Measurements from ENCODE around the gene ZFYVE16.
"Not testable (repeated sequence)": the region's sequence is repeated elsewhere in the genome, so short reads cannot be mapped to it uniquely, and the experiment has no call there.

The ZFYVE16 gene

GRCh38 chr5:80407735-80408483 is at the start of gene ZFYVE16:
Gene ZFYVE16 (plus strand): TSS chr5:80408064. CDS start chr5:80434148, 26,084 bp downstream.
- peak; percentile 100 for DNase-seq (ENCODE audit: low spot score)

DNA sequence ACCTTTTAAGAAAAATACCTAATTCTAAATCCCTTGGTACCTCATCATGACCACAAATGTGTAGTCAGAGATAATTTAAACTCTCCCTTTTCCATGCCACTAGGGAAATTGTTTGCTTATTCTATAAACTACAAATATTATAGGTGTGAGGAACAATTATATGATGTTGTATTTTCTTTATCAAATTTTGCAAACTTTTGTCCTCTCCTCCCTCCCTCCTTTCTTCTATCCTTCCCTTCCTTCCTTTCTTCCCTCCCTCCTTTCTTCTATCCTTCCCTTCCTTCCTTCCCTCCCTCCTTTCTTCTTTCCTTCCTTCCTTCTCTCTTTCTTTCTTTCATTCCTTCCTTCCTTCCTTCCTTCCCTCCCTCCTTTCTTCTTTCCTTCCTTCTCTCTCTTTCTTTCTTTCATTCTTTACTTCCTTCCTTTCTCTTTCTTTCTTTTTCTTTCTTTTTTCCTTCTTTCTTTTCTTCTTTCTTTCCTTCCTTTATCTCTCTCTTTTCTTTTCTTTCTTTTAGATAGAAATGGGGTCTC is 46.9 kb upstream of the ZFYVE16 start:
- no peak for DNase-seq (ENCODE audit: low spot score)

DNA sequence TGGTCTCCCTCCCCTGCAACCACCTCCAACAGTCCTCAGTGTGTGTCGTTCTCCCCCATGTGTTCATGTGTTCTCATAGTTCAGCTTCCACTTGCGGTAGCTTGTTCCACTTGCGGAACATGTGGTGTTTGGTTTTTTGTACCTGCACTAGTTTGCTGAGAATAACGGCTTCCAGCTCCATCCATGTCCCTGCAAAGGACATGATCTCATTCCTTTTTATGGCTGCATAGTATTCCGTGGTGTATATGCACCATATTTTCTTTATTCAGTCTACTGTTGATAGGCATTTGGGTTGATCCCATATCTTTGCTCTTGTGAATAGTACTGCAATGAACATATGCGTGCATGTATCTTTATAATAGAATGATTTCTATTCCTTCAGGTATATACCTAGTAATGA is 43.0 kb upstream of the ZFYVE16 start:
- DNase-seq (ENCODE audit: low spot score) = no peak

DNA sequence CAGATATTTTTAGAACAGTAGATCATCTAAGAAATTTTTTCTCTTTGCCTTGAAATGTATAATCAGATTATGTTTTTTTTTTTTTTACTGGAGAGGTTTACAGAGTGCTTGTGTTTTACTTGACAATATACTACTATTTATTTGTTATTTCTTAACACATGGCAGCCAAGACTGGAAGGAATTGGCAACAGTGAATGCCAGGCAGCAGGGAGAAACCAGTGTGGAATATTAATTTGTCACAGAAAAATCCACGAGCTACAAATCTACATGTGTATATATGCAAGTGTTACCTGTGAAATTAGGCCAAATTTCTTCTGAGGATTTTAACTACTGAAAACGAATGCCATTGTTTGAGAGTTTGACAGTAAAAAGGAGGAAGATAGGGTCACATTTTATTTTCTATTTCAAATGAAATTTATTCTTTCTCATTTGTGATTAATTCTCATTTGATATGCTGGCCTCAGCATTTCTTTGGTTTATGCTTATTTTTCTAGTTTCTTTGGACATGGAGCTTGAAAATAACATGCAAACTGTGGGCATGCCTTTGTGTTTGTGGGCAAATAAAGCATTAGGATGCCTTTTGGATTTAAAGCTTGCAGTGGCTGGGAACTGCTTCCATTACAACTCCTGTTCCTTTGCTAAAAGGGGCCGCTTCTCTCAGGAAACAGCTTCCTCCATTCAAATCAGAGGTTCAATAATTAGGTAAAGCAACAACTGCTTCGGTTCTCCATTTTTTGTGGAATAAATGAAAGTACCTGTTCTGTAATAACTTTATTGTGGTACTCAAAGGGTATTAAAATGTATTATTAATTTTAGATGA is 39.0 kb upstream of the ZFYVE16 start:
- DNase-seq (ENCODE audit: low spot score) = no peak

DNA sequence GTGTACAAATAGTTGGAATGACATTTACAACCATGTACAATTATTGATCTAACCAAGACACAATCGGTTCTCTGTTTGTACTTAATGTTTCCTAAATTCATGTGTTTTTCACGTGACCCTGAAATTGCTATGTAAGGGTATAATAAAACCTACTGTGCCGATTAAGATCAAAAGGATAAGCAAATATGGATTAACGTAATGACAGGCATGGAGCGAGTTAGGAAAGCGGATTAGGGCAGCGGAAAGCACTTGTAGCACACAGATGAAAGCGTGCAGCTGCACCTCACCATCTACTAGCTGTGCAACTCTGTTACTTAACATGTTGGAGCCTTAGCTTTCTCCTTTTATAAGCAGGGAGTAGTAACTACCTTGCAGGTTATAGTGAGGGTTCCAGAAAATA is 38.3 kb upstream of the ZFYVE16 start:
- no peak for DNase-seq (ENCODE audit: low spot score)

DNA sequence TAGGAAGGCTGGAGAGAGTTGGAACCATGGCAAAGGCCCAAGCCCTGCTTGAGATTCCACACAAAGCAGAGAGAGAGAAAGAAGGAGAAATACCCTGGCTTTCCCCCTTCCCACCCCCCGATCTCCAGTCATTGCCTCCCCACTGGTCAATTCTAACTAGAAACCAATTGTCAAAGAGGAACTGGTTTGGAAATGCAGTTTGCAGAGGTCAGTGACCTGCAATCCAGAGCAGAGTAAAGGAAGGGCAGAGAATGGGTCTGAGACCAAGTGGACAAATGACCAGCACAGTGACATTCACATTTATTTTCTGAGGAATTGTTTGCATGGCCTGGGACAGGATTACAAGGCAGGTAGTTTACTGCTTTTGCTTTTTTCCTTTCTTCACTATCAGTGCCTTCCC is 37.5 kb upstream of the ZFYVE16 start:
- no peak for DNase-seq (ENCODE audit: low spot score)

DNA sequence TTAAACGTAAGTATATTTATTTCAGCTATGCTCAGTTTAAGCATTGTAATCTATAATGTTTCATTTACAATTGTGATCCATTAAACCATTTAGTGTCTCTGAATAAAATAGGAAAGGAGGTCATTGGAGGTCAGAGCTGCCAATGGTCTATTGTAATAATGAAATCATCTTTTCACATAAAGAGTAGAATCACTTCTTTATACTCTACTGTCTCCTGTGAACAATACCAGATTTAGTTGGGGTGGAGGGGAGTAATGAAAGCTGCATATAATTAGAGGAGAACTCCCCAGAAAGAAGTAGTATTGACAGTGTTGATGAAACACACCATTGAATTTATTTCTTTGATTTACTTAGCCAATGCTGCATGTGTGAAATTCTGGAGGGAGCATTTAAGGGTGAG is 35.1 kb upstream of the ZFYVE16 start:
- DNase-seq (ENCODE audit: low spot score) = no peak

GRCh38 chr5:80374188-80374587 is 33.7 kb upstream of the ZFYVE16 start:
- DNase-seq (ENCODE audit: low spot score) = no peak

DNA sequence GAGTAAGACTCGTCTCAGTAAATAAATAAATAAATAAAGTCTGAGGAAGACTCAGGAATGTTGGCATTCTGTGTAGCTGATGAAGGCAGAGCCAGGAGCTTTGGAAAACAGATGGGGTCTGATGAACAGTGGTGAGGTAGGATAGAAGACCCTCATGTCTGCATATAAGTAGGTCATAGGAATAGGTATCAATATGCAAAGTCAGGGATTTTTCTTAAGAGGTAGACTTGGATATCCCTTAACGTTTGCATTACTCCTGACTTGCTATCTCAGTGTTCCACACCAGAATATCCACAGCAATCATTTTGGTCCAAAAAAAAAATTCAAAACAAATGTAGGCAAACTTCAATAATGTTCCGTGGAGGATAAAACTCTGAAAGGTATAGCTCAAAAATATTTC is 31.3 kb upstream of the ZFYVE16 start:
- DNase-seq (ENCODE audit: low spot score) = no peak

DNA sequence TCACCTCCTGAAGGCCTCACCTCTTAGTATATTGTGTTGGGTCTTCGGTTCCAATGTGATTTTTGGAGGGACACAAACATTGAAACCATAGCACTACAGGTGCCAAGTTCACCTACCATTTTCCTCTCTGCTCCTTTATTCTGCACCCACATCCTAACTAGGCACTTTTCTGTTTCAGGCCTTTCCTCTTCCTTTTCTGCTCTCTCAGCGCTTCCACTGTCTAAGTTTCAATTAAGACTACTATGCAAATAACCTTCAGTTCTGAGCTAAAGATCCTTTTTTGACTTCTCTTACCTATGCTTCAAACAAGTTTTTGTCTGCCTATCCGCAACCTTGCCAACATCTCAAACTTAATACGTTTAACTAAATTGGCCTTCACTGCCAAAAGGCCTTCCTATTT is 25.4 kb upstream of the ZFYVE16 start:
- no peak for DNase-seq (ENCODE audit: low spot score)

GRCh38 chr5:80387063-80387768 is 20.6 kb upstream of the ZFYVE16 start:
- no peak for DNase-seq (ENCODE audit: low spot score)

GRCh38 chr5:80389580-80389979 is 18.3 kb upstream of the ZFYVE16 start:
- DNase-seq (ENCODE audit: low spot score) = no peak

GRCh38 chr5:80390413-80390812 is 17.5 kb upstream of the ZFYVE16 start:
- not testable (repeated sequence) for DNase-seq (ENCODE audit: low spot score)

- DNase-seq (ENCODE audit: low spot score) = not testable (repeated sequence)
These were observed 16.6 kb upstream of the ZFYVE16 start for GRCh38 chr5:80391267-80391666.

GRCh38 chr5:80399526-80400239 is 8.2 kb upstream of the ZFYVE16 start:
- DNase-seq (ENCODE audit: low spot score) = peak; percentile 46

DNA sequence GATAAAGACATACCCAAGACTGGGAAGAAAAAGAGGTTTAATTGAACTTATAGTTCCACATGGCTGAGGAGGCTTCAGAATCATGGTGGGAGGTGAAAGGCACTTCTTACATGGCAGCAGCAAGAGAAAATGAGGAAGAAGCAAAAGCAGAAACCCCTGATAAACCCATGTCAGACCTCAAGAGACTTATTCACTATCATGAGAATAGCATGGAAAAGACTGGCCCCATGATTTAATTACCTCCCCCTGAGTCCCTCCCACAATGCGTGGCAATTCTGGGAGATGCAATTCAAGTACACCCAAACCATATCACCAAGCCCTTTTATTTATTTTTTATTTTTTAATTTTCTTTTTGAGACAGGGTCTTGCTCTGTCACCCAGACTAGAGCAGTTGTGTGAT is 7.5 kb upstream of the ZFYVE16 start:
- DNase-seq (ENCODE audit: low spot score) = not testable (repeated sequence)

- DNase-seq (ENCODE audit: low spot score) = no peak
These were observed 4.1 kb upstream of the ZFYVE16 start for GRCh38 chr5:80403782-80404181.

DNA sequence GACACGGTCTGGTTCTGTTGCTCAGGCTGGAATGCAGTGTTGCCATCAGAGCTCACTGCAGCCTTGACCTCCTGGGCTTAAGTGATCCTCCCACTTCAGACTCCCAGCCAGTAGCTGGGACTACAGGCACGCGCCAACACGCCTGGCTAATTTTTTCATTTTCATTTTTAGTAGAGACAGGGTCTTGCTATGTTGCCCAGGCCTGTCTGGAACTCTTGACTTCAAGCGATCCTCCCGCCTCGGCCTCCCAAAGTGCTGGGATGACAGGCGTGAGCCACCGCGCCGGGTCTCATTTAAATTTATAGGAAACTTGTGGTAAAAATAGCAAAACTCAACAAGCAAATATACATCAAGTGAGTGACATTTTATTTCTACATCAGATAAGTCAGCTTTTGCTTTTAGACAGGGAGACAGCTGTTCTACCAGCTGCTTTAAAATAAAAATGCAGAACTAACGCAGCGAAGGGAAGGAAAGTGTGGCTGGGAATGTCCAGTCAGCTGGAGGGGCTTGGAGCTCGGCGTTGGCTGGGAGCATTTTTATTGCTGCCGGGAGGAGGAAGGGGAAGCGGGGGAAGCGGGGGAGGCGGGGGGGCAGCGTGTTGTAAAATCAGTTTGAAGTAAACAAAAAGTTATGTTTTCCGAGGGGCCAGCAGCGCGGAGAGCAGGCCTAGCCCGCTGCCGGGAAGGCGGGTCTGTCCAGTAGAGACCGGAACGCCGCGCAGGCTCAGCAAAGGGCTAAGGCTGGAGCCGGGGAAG is 707 bp upstream of the ZFYVE16 start:
- no peak for DNase-seq (ENCODE audit: low spot score)

DNA sequence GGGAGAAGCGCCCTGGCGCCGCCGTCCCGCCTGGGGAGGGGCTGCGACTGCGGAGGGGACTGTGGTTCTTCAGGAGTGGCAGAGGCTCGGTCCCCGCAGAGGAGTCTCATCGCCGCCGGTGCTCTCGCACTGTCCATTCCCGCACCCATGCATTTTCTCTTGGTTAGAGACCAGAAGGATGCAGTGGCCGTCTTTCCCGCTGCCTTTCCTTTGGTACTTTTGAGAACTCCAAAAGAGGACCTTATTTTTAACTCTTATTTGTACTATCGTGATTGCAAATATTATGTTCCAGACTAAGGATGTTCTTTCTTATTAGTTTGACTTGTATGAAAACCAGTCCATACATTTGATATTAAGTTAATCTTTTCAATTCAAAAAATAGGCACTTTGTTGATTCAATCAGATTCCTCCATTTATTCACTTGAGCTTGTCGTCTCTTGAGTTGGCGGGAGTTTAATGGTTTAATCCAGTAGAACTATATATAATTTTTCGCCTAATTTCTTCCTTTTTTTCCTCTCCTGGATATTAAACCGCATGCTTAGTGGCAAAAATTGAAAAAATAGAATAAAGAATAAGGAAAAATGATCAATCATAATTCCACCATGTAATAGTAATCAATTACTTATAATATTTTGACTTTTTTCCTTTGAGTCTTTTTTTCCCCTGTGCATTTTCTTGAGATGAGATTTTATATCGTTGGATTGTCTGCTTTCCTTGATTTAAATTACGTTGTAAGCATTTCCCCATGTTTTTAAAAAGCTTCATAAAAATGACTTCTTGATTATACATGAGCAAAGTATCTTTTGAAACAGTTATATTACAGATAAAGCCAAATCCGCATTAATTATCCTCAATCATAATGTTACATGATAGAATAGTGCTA is 861 bp downstream of the ZFYVE16 start:
- DNase-seq (ENCODE audit: low spot score) = peak; percentile 75

DNA sequence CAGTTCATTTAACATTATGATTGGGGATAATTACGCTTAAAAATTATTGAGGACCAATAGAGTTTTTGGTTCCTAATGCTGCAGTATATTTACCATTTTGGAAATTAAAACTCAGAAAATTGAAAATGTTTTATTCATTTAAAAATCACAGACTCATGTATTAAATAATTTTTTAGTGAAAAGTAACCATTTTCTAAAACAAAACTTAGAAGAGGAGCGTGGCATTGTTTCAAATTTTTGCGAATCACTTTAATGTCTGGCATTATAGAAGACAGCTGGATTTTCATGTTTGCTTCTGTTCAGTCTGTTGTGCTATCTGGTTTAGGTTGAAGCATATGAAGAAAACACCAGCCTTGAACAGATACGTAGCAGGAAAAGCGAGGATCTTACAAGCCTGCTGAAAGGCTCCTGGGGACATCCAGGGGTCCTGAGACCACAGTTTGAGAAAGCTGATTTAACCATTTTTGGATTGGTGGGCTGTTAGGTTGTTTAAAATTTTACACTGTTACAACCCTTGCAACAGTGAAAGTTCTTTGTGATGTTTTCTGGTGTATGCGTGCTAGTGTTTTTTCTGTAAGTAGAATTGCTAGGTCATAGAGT is 1.6 kb downstream of the ZFYVE16 start:
- DNase-seq (ENCODE audit: low spot score) = no peak
